HG02759 (cell line): Measurements from ENCODE around the gene STXBP6.
"Not testable (repeated sequence)": the region's sequence is repeated elsewhere in the genome, so short reads cannot be mapped to it uniquely, and the experiment has no call there.

ENCODE experiments used
- ATAC-seq: cut with Tn5 transposase; IDR thresholded peaks from one replicate; pipeline ENCODE4 v1.9.1; 2021; ENCODE audit warnings: mild to moderate bottlenecking, moderate library complexity; ENCODE audit not compliant: unreplicated experiment

STXBP6 gene

GRCh38 chr14:24990050-24990449, 59.9 kb downstream of the STXBP6 start:
- ATAC-seq: no peak

- ATAC-seq: no peak
Measured at GRCh38 chr14:24988760-24989159, 61.2 kb downstream of the STXBP6 start.

- ATAC-seq: no peak
Measured at GRCh38 chr14:24986206-24986893, 63.6 kb downstream of the STXBP6 start.

GRCh38 chr14:24984846-24985589, 64.9 kb downstream of the STXBP6 start:
- no peak for ATAC-seq

- no peak for ATAC-seq
Measured at GRCh38 chr14:24982472-24983155, 67.3 kb downstream of the STXBP6 start.

GRCh38 chr14:24979725-24980239, 70.2 kb downstream of the STXBP6 start:
- ATAC-seq: no peak

- peak; percentile 86 for ATAC-seq
Measured at GRCh38 chr14:24978862-24979724, 70.9 kb downstream of the STXBP6 start.

- ATAC-seq: no peak
Measured at GRCh38 chr14:24976602-24977001, 73.3 kb downstream of the STXBP6 start.

- ATAC-seq: no peak
Measured at GRCh38 chr14:24975393-24975792, 74.6 kb downstream of the STXBP6 start.

GRCh38 chr14:24974591-24975374, 75.2 kb downstream of the STXBP6 start:
- no peak for ATAC-seq

GRCh38 chr14:24972844-24973243, 77.1 kb downstream of the STXBP6 start:
- no peak for ATAC-seq

- ATAC-seq: no peak
Measured at GRCh38 chr14:24971255-24971654, 78.7 kb downstream of the STXBP6 start.

GRCh38 chr14:24966579-24966964, 83.4 kb downstream of the STXBP6 start:
- no peak for ATAC-seq

GRCh38 chr14:24965934-24966578, 83.9 kb downstream of the STXBP6 start:
- no peak for ATAC-seq

- ATAC-seq: no peak
Measured at GRCh38 chr14:24965578-24965933, 84.4 kb downstream of the STXBP6 start.

GRCh38 chr14:24964591-24964990, 85.4 kb downstream of the STXBP6 start:
- ATAC-seq: no peak

GRCh38 chr14:24964048-24964447, 85.9 kb downstream of the STXBP6 start:
- no peak for ATAC-seq

GRCh38 chr14:24962118-24962517, 87.8 kb downstream of the STXBP6 start:
- ATAC-seq: not testable (repeated sequence)

- no peak for ATAC-seq
Measured at GRCh38 chr14:24960816-24961215, 89.1 kb downstream of the STXBP6 start.
